IMR-90 (cell line): ENCODE data around the gene MARCKS. TPM values are rescaled to one million over a fixed set of nuclear protein-coding genes. Genes with fewer than 3 reads are reported as not detected.

Source experiments
- ATAC-seq: fragments of 200-7000 bp; cut with Tn5 transposase; 2 replicates; pipeline ENCODE4 v1.9.1; 2020; ENCODE audit warnings: low read depth, mild to moderate bottlenecking, moderate library complexity
- BruUV-seq: library from RNA; stranded (reverse); fragments of 400-500 nt; replicated peaks from 2 replicates; lab custom pipeline; 2021; lab: Mats Ljungman, UMichigan
- CTCF ChIA-PET: fragments of 300-600 bp; formaldehyde crosslinking; extraction: SDS; loops from one replicate; lab custom pipeline; 2021; ENCODE audit warnings: antibody characterized with exemption; lab: Yijun Ruan, JAX
- POLR2A ChIA-PET: fragments of 300-600 bp; sonication (Branson Sonifier 250); formaldehyde crosslinking; loops from one replicate; lab custom pipeline; 2022; ENCODE audit warnings: antibody characterized with exemption; ENCODE audit not compliant: unreplicated experiment; lab: Charles Lee
- DNase-seq: peaks from one replicate; pipeline ENCODE4 v3.0.0; 2013
- H2AFZ ChIP-seq: replicated peaks from 2 replicates; pipeline ENCODE3; 2013; ENCODE audit warnings: low read length, mild to moderate bottlenecking; ENCODE audit not compliant: poor library complexity
- H2AK5ac ChIP-seq: 2 replicates; pipeline ENCODE4 v1.6.1; 2013; ENCODE audit warnings: low read depth, low read length, inconsistent platforms
- H2AK9ac ChIP-seq: replicated peaks from 2 replicates; pipeline ENCODE3; 2013; ENCODE audit warnings: mild to moderate bottlenecking, low read depth, low read length, moderate library complexity; ENCODE audit not compliant: poor library complexity
- H2BK120ac ChIP-seq: 2 replicates; pipeline ENCODE4 v1.6.1; 2013; ENCODE audit warnings: low read depth, low read length, inconsistent platforms
- H2BK15ac ChIP-seq: 3 replicates; pipeline ENCODE4 v1.6.1; 2013; ENCODE audit warnings: low read depth, low read length, inconsistent platforms
- H2BK20ac ChIP-seq: 2 replicates; pipeline ENCODE4 v1.6.1; 2013; ENCODE audit warnings: low read depth, mild to moderate bottlenecking, inconsistent platforms, low read length, moderate library complexity
- H2BK5ac ChIP-seq: 2 replicates; pipeline ENCODE4 v1.6.1; 2013; ENCODE audit warnings: mild to moderate bottlenecking, low read depth, low read length, inconsistent platforms; ENCODE audit not compliant: poor library complexity, severe bottlenecking
- H3K14ac ChIP-seq: replicated peaks from 2 replicates; pipeline ENCODE4 v1.6.1; 2013; ENCODE audit warnings: low read depth, low read length, inconsistent platforms
- H3K18ac ChIP-seq: 2 replicates; pipeline ENCODE4 v1.6.1; 2013; ENCODE audit warnings: low read depth, low read length, control low read depth
- H3K23ac ChIP-seq: 2 replicates; pipeline ENCODE4 v1.6.1; 2013; ENCODE audit warnings: low read depth, low read length, inconsistent platforms
- H3K27ac ChIP-seq: 2 replicates; pipeline ENCODE4 v1.5.1; 2013; ENCODE audit warnings: mild to moderate bottlenecking, control low read depth, low read length; ENCODE audit not compliant: insufficient read depth
- H3K27me3 ChIP-seq: 2 replicates; pipeline ENCODE4 v1.6.1; 2013; ENCODE audit warnings: low read length; ENCODE audit not compliant: control insufficient read depth, insufficient read depth
- H3K36me3 ChIP-seq: 2 replicates; pipeline ENCODE4 v1.6.1; 2013; ENCODE audit warnings: low read length, mixed read lengths; ENCODE audit not compliant: control insufficient read depth, insufficient read depth
- H3K4ac ChIP-seq: 2 replicates; pipeline ENCODE4 v1.6.1; 2013; ENCODE audit warnings: low read depth, low read length, inconsistent platforms
- H3K4me1 ChIP-seq: 2 replicates; pipeline ENCODE4 v1.6.1; 2013; ENCODE audit warnings: low read length, mixed read lengths; ENCODE audit not compliant: control insufficient read depth, insufficient read depth
- H3K4me2 ChIP-seq: 2 replicates; pipeline ENCODE4 v1.6.1; 2013; ENCODE audit warnings: low read depth, mild to moderate bottlenecking, control low read depth, low read length, moderate library complexity
- H3K4me3 ChIP-seq: 2 replicates; pipeline ENCODE4 v1.5.1; 2013; ENCODE audit warnings: low read depth, mild to moderate bottlenecking, control low read depth, low read length, moderate library complexity; ENCODE audit not compliant: insufficient read depth
- H3K56ac ChIP-seq: 2 replicates; pipeline ENCODE4 v1.6.1; 2013; ENCODE audit warnings: low read length, inconsistent platforms; ENCODE audit not compliant: insufficient read depth; ENCODE audit errors: extremely low read depth
- H3K79me1 ChIP-seq, 2 experiments: 2 replicates each; pipeline ENCODE4 v1.6.1; 2013; ENCODE audit warnings: low read length in 2 of 2, inconsistent platforms in 1 of 2, low read depth in 1 of 2
- H3K9ac ChIP-seq: 2 replicates; pipeline ENCODE4 v1.6.1; 2013; ENCODE audit warnings: low read depth, low read length, control low read depth
- H3K9me1 ChIP-seq: 2 replicates; pipeline ENCODE4 v1.6.1; 2013; ENCODE audit warnings: low read length, inconsistent platforms; ENCODE audit not compliant: insufficient read depth
- H3K9me3 ChIP-seq: 2 replicates; pipeline ENCODE4 v1.6.1; 2013; ENCODE audit warnings: low read length; ENCODE audit not compliant: control insufficient read depth, insufficient read depth
- H4K20me1 ChIP-seq: 2 replicates; pipeline ENCODE4 v1.6.1; 2013; ENCODE audit warnings: low read length, inconsistent platforms; ENCODE audit not compliant: insufficient read depth
- H4K5ac ChIP-seq: 2 replicates; pipeline ENCODE4 v1.6.1; 2013; ENCODE audit warnings: mild to moderate bottlenecking, low read depth, low read length, control low read depth
- H4K8ac ChIP-seq, 2 experiments: 2 replicates each; pipeline ENCODE4 v1.6.1; 2013; ENCODE audit warnings: low read depth in 2 of 2, low read length in 2 of 2, control low read depth in 1 of 2, inconsistent platforms in 1 of 2
- H4K91ac ChIP-seq: 2 replicates; pipeline ENCODE4 v1.6.1; 2013; ENCODE audit warnings: low read depth, low read length, inconsistent platforms; ENCODE audit not compliant: insufficient read depth
- BHLHE40 ChIP-seq: fragments of 150-350 bp; IDR thresholded peaks from 2 replicates; pipeline ENCODE4 v1.6.1; 2016; ENCODE audit warnings: mild to moderate bottlenecking, low read depth, low read length
- CEBPB ChIP-seq: IDR thresholded peaks from 2 replicates; pipeline ENCODE4 v1.6.1; 2012; ENCODE audit warnings: low read depth, low read length, improper control_type of control experiment
- CHD1 ChIP-seq: IDR thresholded peaks from 2 replicates; pipeline ENCODE4 v1.6.1; 2012; ENCODE audit warnings: low read depth, low read length, improper control_type of control experiment
- CTCF ChIP-seq: conservative IDR thresholded peaks from 2 replicates; pipeline ENCODE4 v1.5.1; 2012; ENCODE audit warnings: mild to moderate bottlenecking, low read depth, low read length, improper control_type of control experiment
- ELK1 ChIP-seq: fragments of 150-350 bp; IDR thresholded peaks from 2 replicates; pipeline ENCODE4 v1.6.1; 2016; ENCODE audit warnings: low read depth, mild to moderate bottlenecking, low read length, moderate library complexity, borderline replicate concordance
- FOS ChIP-seq: fragments of 150-350 bp; IDR thresholded peaks from 2 replicates; pipeline ENCODE4 v1.6.1; 2016; ENCODE audit warnings: low read depth, low read length
- MAFK ChIP-seq: IDR thresholded peaks from 2 replicates; pipeline ENCODE4 v1.6.1; 2012; ENCODE audit warnings: low read depth, low read length, improper control_type of control experiment
- MAZ ChIP-seq: IDR thresholded peaks from 2 replicates; pipeline ENCODE4 v1.6.1; 2012; ENCODE audit warnings: low read depth, mild to moderate bottlenecking, low read length, improper control_type of control experiment, moderate library complexity, borderline replicate concordance
- MXI1 ChIP-seq: IDR thresholded peaks from 2 replicates; pipeline ENCODE4 v1.6.1; 2012; ENCODE audit warnings: low read depth, mild to moderate bottlenecking, low read length, moderate library complexity, borderline replicate concordance
- NFE2L2 ChIP-seq: fragments of 150-350 bp; IDR thresholded peaks from 2 replicates; pipeline ENCODE4 v1.6.1; 2016; ENCODE audit warnings: low read depth, mild to moderate bottlenecking, low read length
- POLR2A ChIP-seq: IDR thresholded peaks from 2 replicates; pipeline ENCODE4 v1.6.1; 2012; ENCODE audit warnings: mild to moderate bottlenecking, low read depth, low read length
- RAD21 ChIP-seq: IDR thresholded peaks from 2 replicates; pipeline ENCODE4 v1.6.1; 2012; ENCODE audit warnings: low read length, improper control_type of control experiment
- RCOR1 ChIP-seq: IDR thresholded peaks from 2 replicates; pipeline ENCODE4 v1.6.1; 2012; ENCODE audit warnings: mild to moderate bottlenecking, low read length, improper control_type of control experiment; ENCODE audit not compliant: insufficient replicate concordance
- RFX5 ChIP-seq: IDR thresholded peaks from 2 replicates; pipeline ENCODE4 v1.8.0; 2012; ENCODE audit warnings: low read depth, mild to moderate bottlenecking, low read length, moderate library complexity
- SMC3 ChIP-seq: fragments of 150-350 bp; IDR thresholded peaks from 2 replicates; pipeline ENCODE4 v1.6.1; 2016; ENCODE audit warnings: low read depth, mild to moderate bottlenecking, antibody characterized with exemption, low read length, moderate library complexity
- USF2 ChIP-seq: fragments of 150-350 bp; IDR thresholded peaks from 2 replicates; pipeline ENCODE4 v1.6.1; 2017; ENCODE audit warnings: mild to moderate bottlenecking, antibody characterized with exemption, low read length, low read depth
- WGBS, 2 experiments: methylation state at CpG; one replicate each; pipeline versions ENCODE4 v1.1.5 to v1.1.7; 2013; ENCODE audit warnings: missing lambda C conversion rate in 2 of 2; ENCODE audit not compliant: insufficient read length in 1 of 2; ENCODE audit errors: extremely low coverage in 2 of 2; 5-methylcytosine and 5-hydroxymethylcytosine counted together
- dilution Hi-C: fragments of 300-500 bp; cut with HindIII; formaldehyde crosslinking; loops from one replicate; pipeline ENCODE4 v1.14.3; 2018; ENCODE audit warnings: low sequenced_read_pairs; ENCODE audit not compliant: unreplicated experiment
- in situ Hi-C: fragments of 300-500 bp; cut with MboI; formaldehyde crosslinking; loops from 3 replicates; pipeline ENCODE4 v1.14.3; 2019; ENCODE audit warnings: low sequenced_read_pairs, inconsistent platforms, mixed read lengths
- intact Hi-C: fragments of 100-400 bp; cut with micrococcal nuclease; formaldehyde crosslinking; loops from 2 replicates; pipeline ENCODE4 v1.10.0; 2022
- polyA plus RNA-seq, 3 experiments: library from polyadenylated mRNA; depleted of rRNA; stranded (reverse); fragments of >200 nt; gene quantifications; 2 replicates each; pipeline ENCODE4 v1.2.3, GENCODE V29; 2012; ENCODE audit warnings: low replicate concordance in 1 of 3
- total RNA-seq: library from RNA; depleted of rRNA; stranded (reverse); fragments of >200 nt; gene quantifications from 2 replicates; pipeline ENCODE4 v1.2.3, GENCODE V29; 2012

Gene MARCKS
- total and polyA plus RNA-seq, 2 of the 4 experiments (the other 2 are of a cell fraction) = 34.5 to 40.7 TPM

GRCh38 chr6:113829696-113830045, 27.5 kb upstream of the MARCKS start:
- H3K9me1 ChIP-seq = no peaks in the 10 kb centered on the region; the same call in 1 of the 2 replicates
- no TSS peak for BruUV-seq
- H4K20me1 ChIP-seq = no peaks in the 10 kb centered on the region
- intact Hi-C loops = no loop called here
- H3K27me3 ChIP-seq = no peaks in the 10 kb centered on the region
- in situ Hi-C loops = no loop called here
- TF ChIP-seq POLR2A = no peak
- TF ChIP-seq MAZ = no peak
- TF ChIP-seq CHD1 = no peak
- no peak for TF ChIP-seq RCOR1
- no peak for TF ChIP-seq CTCF
- no peak for TF ChIP-seq BHLHE40
- no peak for TF ChIP-seq CEBPB
- no peak for TF ChIP-seq RFX5
- no peak for TF ChIP-seq NFE2L2
- TF ChIP-seq RAD21 = no peak
- TF ChIP-seq ELK1 = no peak
- no peak for TF ChIP-seq FOS
- no peak for TF ChIP-seq MXI1
- no peak for TF ChIP-seq SMC3
- TF ChIP-seq MAFK = no peak
- TF ChIP-seq USF2 = no peak
- H2AFZ ChIP-seq = no peak overlapping the region
- H2AK5ac ChIP-seq = no peak overlapping the region
- H3K4me1 ChIP-seq = peaks cover 6% of the 10 kb centered on the region
- H3K23ac ChIP-seq = no peak overlapping the region
- H4K8ac ChIP-seq = no peak overlapping the region
- ATAC-seq (peak; percentile 78), DNase-seq (peak; percentile 51)
- H4K5ac ChIP-seq = no peak overlapping the region
- H2AK9ac ChIP-seq = no peak overlapping the region
- no CpG with 5 or more reads among the region's 1 CpG for WGBS, 2 experiments
- dilution Hi-C loops = no loop called here
- no peak overlapping the region for H3K9ac ChIP-seq
- H3K56ac ChIP-seq = no peak overlapping the region
- no peak overlapping the region for H3K4ac ChIP-seq
- no peak overlapping the region for H3K4me3 ChIP-seq
- POLR2A ChIA-PET = no interaction called here
- no peak overlapping the region for H3K4me2 ChIP-seq
- no peak overlapping the region for H2BK15ac ChIP-seq
- no peak overlapping the region for H3K27ac ChIP-seq
- no peak overlapping the region for H4K91ac ChIP-seq
- no peak overlapping the region for H3K14ac ChIP-seq
- H3K18ac ChIP-seq = no peak overlapping the region
- H3K36me3 ChIP-seq = no peaks in the 10 kb centered on the region
- H2BK120ac ChIP-seq = no peak overlapping the region
- no peak overlapping the region for H2BK20ac ChIP-seq
- H3K9me3 ChIP-seq = no peaks in the 10 kb centered on the region
- H2BK5ac ChIP-seq = no peak overlapping the region
- no peaks in the 10 kb centered on the region for H3K79me1 ChIP-seq
- CTCF ChIA-PET = no interaction called here
